ENCODE measurements around the gene AADACL2.
"Not testable (repeated sequence)": the region's sequence is repeated elsewhere in the genome, so short reads cannot be mapped to it uniquely, and the experiment has no call there.

Gene AADACL2

GRCh38 chr3:151733613-151734012 is at the start of gene AADACL2:
Gene AADACL2 (plus strand): TSS chr3:151733927. CDS start chr3:151734036, 109 bp downstream.
- DNase-seq (ENCODE audit: low read depth) = no peak

DNA sequence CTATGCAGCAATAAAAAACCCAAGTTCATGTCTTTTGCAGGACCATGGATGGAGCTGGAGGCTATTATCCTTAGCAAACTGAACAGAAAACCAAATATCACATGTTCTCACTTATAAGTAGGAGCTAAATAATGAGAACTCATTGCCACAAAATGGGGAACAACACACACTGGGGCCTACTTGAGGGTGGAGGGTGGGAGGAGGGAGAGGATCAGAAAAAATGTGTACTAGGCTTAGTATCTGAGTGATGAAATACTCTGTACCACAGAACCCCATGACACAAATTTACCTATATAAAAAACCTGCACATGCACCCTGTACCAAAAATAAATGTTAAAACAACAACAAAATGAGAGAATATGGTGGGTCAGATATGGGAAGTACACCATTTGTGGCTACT is 49.6 kb upstream of the AADACL2 start:
- no peak for DNase-seq (ENCODE audit: low read depth)

DNA sequence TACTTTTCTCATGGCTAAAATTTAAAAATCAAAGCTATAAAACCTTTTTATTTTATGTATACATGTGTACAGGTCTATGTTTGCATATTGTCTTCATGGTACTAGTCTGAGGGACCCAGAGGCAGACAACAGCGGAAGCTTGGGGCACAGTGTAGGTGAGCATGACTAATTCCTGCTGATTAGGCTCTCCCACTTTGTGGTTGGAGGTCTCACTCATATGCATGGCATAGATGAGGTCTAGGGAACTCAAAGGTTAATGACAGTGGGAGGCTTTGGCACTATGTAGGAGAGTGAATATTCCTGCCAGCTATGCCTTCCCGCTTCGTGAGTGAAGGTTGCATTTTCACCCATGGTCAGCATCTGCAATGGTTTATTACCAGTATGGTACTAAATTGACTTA is 47.5 kb upstream of the AADACL2 start:
- DNase-seq (ENCODE audit: low read depth) = no peak

DNA sequence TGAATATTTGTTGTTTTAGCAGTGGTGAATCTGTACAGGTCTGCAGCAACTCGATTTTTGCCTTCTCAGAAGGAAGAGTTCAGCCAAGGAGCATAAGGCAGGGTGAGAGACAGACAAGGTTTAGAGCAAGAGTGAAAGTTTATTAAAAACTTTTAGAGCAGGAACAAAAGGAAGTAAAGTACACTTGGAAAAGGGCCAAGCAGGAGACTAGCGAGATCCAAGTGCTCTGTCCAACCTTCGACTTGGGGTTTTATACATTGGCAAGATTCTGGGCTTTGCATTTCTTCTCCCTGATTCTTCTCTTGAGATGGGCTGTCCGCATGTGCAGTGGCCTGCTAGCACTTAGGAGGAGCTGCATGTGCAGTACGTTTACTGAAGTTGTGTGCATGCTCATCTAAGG is 46.7 kb upstream of the AADACL2 start:
- DNase-seq (ENCODE audit: low read depth) = no peak

- DNase-seq (ENCODE audit: low read depth) = no peak
Measured at GRCh38 chr3:151688571-151688970, 45.2 kb upstream of the AADACL2 start.

DNA sequence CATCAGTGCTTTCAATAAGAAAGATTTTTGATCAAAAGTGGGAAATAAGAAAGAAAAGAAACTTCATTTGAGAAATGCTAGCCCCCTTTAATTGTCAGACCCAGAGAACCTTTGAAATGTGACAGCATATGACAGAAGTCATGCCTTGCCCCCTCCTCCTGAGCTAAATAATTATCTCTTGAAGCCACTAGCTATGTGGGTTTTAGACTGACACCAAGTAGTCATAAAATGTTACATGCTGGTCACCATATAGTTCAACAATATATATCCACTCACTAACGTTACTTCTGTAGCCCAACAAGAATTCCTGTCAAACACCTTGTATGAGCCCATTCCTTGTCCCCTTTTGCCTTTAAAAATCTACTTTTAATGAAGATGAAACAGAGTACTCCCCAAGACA is 43.1 kb upstream of the AADACL2 start:
- no peak for DNase-seq (ENCODE audit: low read depth)

DNA sequence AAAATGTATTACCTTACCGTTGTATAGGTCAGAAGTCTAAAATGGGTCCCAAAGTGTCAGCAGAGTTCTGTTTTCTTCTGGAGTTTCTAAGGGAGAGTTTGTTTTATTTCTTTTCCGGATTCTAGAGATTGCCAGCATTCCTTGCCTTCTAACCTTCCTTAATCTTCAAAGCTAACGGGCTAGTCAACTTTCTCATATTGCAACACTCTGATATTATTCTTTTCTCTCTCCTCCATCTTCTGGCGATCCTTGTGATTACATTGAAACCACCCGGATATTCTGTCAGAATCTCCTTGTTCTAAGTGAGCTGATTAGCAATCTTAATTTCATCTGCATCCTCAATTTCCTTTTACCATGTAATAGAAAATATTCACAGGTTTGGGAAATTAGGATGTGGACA is 36.2 kb upstream of the AADACL2 start:
- no peak for DNase-seq (ENCODE audit: low read depth)

GRCh38 chr3:151707216-151707615 is 26.5 kb upstream of the AADACL2 start:
- no peak for DNase-seq (ENCODE audit: low read depth)

DNA sequence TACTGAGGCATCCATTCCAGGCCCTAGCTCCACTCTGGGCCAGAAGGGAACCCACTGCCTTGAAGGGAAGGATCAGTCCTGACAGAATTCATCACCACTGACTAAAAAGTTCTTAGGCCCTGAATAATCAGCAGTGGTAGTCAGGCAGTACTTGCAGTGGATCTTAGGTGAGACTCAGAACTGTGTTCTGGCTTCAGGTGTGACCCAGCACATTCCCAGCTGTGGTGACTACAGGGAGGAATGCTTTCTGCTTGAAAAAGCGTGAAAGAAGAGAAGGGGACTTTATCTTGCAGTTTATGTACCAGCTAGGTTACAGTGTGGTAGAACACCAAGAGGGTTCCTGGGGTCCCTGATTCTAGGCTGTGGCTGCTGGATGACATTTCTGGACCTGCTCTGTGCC is 24.9 kb upstream of the AADACL2 start:
- no peak for DNase-seq (ENCODE audit: low read depth)

DNA sequence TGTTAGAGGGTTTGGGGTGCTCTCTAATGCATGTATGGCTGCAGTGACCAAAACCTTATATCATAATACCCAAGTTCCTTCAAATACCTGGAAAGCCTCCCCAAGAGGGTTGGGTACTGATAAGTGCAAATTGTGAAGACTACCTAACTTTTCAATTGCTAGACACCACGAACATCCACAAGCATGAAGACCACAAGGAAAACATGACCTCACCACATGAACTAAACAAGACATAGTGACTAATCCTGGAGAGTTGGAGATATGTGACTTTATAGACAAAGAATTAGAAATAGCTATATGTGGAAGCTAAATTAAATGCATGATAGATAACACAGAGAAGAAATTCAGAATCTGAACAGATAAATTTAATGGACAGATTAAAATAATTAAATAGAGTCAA is 23.9 kb upstream of the AADACL2 start:
- peak; percentile 5 for DNase-seq (ENCODE audit: low read depth)

DNA sequence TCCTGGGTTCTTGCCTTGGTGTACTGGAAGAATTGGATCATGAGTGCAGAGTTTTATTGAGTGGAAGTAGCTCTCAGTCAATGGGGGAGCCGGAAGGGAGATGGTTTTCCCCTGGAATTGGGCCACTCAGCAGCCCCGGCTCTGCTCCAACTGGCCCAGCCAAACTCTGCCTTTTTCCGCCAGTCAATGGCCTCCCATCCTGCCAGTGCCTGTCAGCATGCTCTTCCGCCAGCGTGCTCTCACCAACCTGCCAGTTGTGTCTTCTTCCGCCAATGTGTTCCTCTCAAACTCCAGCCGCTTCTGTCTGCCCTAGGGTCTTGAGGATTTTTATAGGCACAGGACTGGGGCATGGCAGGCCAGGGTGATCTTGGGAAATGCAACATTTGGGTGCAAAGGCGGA is 12.4 kb upstream of the AADACL2 start:
- no peak for DNase-seq (ENCODE audit: low read depth)

- DNase-seq (ENCODE audit: low read depth) = no peak
Measured at GRCh38 chr3:151722856-151723255, 10.9 kb upstream of the AADACL2 start.

DNA sequence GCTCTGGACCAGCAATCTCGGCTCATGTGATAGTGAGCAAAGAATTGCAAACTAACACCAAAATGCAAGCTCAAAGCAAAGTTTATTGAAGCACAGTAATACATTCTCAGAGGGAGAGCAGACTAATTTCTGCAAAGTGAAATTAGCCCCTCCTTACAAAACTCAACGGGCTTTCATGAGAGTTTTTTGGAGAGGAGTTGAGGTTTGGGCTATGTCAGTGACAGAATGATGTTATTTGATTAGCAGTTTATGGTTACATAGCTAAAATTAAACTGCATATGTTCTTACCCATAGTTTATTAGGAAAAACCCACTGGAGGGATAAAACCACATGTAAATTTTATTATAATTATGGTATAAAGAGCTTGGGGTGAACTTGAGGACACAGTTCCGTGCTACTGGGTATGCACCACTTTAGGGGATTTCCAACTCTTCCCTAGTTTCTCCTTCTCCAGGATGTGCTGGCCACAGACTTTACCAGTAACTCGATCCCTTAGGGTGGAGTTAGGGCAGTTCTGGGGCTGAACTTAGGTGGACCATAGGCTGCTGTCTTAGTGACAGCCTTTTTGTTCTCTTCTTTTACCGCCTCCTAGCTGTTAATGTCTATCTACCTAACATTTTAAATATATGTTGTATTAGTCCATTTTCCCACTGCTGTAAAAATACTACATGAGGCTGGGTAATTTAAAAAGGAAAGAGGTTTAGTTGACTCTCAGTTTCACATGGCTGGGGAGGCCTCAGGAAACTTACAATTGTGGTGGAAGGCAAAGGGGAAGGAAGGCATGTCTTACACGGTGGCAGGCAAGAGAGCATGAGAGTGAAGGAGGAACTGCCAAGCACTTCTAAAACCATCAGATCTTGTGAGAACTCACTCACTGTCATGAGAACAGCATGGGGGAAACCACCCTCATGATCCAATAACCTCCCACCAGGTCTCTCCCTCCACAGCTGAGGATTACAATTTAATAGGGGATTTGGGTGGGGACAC is 8.9 kb upstream of the AADACL2 start:
- DNase-seq (ENCODE audit: low read depth) = peak; percentile 31

DNA sequence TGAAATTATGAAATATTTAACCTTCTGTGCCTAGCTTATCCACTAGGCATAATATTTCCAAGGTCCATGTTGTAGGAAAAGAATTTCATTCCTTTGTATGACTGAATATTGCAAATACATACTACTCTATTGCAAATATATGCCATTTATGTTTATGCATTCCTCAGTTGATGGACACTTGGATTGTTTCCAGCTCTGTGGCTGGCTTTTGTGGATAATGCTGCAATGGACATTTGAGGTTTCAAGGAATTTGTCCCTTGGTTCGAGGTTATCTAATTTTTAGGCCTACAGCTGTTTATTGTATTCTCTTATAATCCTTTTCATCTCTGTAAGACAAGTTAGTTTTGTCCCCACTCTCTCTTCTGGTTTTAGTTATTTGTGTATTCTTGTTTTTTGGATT is 7.7 kb upstream of the AADACL2 start:
- DNase-seq (ENCODE audit: low read depth) = peak; percentile 19

GRCh38 chr3:151732861-151733260 is 866 bp upstream of the AADACL2 start:
- no peak for DNase-seq (ENCODE audit: low read depth)

- DNase-seq (ENCODE audit: low read depth) = no peak
Measured at GRCh38 chr3:151740581-151740980, 6.9 kb downstream of the AADACL2 start.

- DNase-seq (ENCODE audit: low read depth) = no peak
Measured at GRCh38 chr3:151743855-151744254, 10.1 kb downstream of the AADACL2 start.

DNA sequence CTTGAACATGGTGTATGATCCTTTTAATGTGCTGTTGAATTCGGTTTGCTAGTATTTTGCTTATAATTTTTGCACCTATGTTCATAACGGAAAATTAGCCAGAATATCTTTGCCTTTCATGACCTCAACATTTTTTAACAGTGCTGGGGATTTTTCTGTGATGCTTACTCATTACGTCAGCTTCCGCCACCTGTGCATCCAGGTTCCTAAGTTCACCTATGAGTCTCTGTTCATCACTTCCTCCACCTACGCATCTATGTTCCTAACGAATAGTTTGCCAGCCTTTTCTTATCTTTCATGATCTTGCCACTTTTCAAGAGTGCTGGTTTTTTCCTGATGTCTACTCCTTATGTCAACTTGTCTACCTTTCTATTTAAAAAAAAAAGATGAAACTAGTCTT is 16.5 kb downstream of the AADACL2 start:
- DNase-seq (ENCODE audit: low read depth) = no peak

GRCh38 chr3:151750678-151751077 is 17.0 kb downstream of the AADACL2 start:
- no peak for DNase-seq (ENCODE audit: low read depth)

DNA sequence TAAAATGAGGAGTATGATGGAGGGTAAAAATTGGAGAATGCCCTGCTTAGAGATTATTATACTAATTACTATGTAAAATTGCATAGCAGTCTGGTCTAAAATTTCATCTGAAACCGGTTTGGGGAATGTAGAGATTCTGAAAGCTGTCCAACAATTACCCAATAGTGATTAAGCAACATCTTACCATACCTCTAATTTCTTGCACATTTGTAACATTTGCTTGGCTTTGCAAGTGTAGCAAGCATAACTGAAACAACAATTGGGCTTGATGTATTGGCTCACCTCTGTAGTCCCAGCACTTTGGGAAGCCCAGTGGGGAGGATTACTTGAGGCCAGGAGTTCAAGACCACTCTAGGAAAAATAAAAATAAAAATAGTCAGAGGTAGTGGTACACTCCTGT is 17.4 kb downstream of the AADACL2 start:
- peak; percentile 18 for DNase-seq (ENCODE audit: low read depth)

DNA sequence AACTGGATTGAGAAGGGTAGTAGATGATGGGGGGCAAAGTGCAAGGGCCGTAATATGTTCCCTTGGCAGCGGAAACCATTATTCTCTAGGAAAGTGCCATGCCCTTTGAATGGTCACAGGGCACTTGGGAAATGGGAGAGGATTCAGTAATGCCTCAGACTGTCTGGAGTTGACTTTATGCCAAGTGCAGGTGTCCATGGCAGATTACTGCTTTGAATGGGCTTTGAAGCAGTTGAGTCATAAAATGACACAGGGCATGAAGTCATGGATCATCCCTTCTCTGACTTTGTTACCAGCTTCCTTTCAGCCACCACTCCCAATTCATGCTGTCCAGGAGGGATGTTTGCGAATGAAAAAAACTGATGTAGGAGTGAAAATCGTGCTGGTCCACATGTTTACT is 20.1 kb downstream of the AADACL2 start:
- DNase-seq (ENCODE audit: low read depth) = no peak

- DNase-seq (ENCODE audit: low read depth) = no peak
Measured at GRCh38 chr3:151761581-151761980, 27.9 kb downstream of the AADACL2 start.

DNA sequence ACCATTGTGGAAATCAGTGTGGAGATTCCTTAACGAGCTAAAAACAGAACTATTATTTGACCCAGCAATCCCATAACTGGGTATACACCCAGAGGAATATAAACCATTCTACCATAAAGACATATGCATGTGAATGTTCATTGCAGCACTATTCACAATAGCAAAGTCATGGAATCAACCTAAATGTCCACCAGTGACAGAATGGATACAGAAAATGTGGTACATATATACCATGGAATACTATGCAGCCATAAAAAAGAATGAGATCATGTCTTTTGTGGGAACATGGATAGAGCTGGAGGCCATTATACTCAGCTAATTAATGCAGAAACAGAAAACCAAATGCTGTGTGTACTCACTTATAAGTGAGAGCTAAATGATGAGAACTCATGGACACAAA is 31.0 kb downstream of the AADACL2 start:
- not testable (repeated sequence) for DNase-seq (ENCODE audit: low read depth)

GRCh38 chr3:151765685-151766084 is 32.0 kb downstream of the AADACL2 start:
- no peak for DNase-seq (ENCODE audit: low read depth)
